Activated effector memory CD4-positive, alpha-beta T cell treated with Interleukin-2 at 50 U/mL for 16 hours (primary cell): ENCODE measurements around the gene AZIN2.
"Not testable (repeated sequence)": the region's sequence is repeated elsewhere in the genome, so short reads cannot be mapped to it uniquely, and the experiment has no call there.

Experiments used
- DNase-seq: peaks from one replicate; pipeline ENCODE4 v3.0.0-alpha.2; 2020

AZIN2 gene

DNA sequence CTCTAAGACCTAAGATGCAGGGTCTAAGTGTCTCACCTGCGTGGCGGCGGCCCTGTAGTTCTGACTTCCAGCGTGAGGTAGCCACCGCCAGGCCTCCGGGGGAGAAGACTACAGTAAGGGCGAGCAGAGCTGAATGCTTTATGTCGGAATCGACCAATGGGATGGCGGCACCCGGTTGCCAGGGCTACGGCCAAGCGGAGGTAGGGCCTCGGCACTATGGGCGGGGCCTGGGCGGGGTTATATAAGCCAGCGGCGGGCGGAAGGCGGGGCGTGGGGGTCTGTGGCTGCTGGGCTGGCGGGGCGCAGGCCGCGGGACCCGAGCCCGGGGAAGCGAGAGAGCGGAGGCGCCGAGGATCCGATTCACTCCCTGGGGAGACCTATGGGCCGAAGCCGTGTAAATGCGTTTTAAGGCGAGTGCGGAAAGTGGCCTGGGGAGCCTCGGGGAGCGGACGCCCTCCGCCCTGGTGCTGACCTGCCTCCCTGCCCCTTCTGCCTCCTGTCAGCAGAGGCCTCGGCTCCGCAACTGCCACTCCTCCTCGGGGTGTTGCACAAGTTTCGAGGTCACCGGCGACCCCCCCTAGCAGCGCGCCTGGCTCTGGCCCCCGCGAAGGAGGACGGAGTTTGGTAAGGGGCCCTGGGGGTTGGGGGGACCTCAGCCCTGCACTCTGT, at the start of gene AZIN2:
AZIN2 (plus strand) TSS at position 269 of the 669 bp plus-strand sequence. CDS start 1,097 bp downstream, outside the sequence.
- DNase-seq, result peak; percentile 93

DNA sequence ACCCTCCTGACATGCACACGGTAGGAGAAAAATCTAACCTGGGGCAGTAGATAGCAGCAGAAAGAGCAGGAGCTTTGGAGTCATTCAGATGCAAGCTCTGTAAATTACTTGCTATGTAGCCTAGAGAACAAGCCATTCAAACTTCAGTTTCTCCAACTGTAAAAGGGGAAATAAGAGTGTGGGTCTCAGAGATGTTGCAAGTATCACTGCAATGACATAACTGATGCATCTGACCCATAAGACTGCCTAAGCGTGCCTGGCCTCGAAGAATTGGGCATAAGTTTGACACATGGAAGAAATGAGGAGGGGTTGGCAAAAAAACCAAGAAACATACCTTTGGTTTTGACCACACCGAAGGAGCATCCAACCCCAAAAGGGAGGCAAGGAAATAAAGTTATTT, 49.4 kb upstream of the AZIN2 start:
- no peak for DNase-seq

DNA sequence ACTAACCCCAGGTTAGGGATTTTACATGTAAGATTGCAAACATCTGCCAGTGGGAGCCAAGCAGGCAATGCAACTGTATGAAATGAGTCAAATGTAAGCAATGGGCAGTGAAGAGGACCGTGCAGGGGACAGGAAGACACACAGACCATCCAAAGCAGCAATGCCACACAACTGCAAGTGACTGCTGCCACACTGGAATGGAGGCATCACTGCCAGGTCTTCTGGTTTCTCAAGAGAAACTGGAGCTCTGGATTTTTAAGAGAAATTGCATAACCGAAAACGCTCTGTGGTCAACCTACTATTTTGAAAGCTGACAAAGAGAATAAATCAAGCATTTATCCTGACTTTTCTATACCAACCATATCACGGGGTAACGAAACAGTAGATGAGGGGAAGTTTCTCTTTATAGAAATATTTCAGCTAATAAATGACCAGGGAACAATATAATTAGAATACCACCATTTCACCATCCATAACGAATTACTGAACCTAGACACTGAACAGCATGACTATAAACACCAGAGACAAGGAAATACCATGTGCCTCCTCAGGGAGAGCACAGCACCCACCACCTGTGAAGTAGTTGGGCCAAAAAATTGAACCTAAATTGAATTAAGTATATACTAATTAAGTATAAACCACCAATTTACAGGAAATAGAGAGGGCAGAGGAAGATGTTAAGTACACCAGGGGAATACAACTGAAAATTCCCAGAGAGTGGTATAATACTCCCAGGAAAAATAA, 48.7 kb upstream of the AZIN2 start:
- no peak for DNase-seq

DNA sequence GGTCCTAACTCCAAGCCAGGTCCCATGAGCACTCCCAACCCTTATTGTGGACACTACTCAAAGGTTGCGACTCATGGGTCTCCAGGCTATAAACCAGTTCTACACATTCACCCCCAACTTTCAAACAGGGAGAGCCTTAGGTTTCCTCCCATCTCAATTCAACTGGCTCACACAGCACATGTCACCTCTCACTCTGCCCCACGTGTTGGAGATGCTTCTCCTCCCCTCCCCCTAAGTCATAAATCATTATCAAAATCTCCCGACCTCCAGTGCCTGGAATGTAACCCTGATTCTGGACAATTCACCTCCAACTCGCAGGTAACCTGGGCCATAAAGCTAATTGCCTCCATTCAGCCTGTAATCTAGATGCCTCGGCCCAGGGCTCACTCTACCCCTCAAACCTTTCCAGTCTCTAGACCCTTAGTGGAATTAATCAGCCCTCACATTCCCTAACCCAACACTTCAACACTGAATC, 44.9 kb upstream of the AZIN2 start:
- DNase-seq, result no peak

DNA sequence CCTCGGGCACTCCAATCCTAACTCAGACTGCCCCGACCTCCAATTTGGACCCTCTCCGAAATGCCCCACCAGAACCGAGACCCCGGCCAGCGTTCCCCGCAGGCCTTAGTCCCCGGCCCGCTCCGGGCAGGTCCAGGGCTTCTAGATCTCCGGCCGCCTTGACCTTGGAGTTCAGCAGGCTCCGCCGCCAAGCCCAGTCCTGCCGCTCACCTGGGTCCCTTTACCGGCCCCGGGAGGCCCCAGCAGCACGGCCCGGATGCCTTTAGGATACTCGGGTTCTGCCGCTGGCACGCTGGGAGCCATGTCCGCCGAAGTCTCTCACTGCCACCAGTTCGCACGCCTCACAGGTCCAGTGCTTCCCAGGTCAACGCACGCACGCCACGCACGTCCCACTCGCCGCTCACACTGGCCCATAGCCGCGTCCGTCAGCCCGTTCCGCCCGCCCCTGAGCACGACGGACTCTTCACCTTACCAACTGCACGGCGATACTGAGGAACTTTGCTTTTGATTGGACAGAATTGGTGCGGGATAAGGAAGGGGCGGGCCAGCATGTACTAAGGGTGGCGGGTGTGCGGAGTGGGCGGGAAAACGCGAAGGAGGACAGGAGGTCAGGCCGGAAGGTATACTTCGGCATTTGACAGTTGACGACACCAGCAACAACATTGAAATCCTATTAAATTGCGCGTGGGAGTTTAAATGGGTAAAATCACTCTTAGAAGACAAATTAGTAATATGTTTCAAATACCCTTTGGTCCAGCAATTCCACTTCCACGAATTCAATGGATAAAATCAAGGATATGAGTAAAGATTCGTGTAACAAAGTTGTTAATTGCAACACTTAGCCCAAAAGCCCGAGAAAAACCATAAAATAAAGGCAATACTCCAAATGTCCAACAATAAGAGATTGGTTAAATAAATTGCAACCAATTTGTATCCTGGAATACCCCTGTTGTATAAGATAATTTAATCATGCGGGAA, 44.1 kb upstream of the AZIN2 start, which contains the start of gene AK2:
AK2 (minus strand) TSS at position 358 of the 978 bp plus-strand sequence; CDS start at position 303, 55 bp downstream.
- DNase-seq, result peak; percentile 86

DNA sequence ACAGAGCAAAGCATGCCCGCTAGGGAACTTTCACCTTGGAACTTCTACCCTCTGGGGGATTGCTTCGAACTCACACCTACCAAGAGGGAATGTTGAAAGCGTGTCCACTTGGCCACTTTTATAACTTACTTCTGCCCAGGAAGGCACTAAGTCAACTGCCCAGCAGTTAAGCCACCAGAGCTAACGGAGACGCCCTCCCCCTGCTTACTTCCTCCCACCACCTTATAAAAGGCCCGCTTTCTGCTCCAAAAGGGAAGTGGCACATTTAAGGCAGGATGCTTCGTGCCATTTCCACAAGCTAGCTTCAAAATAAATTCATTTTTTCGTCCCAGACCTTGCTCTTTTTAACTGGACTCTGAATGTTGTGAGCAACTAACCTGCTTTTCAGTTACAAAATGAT, 41.1 kb upstream of the AZIN2 start:
- no peak for DNase-seq

DNA sequence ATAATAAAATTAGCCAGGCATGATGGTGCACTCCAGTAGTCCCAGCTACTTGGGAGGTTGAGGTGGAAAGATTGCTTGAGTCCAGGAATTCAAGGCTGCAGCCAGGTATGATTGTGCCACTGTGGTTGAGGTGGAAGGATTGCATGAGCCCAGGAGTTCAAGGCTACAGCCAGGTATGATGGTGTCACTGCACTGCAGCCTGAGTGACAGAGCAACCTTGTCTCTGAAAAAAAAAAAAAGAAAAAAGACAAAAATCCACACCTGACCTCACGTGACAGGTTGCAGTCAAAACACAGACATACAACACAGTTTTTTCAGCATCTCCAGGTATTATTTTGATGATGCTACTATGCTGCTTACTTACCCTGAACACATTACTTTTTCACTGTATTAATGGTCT, 39.9 kb upstream of the AZIN2 start:
- no peak for DNase-seq

DNA sequence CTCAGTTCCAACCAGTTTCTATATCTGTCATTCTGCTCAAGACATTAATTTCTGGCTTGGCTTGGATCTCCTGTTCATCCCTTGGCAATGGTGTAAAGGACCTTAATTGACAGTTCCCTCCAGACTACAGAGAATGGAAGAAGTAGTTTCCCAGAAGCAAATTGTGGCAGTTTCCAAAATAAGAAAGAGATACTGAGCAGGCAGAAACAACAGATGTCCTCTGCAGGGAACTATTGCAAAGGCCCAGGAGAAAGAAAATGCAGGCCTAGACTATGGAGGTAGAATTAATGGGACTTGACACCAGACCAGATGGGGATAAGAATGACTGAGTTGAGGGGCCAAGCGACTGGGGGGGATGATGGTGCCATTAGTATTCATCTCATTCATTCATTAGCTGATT, 38.1 kb upstream of the AZIN2 start:
- DNase-seq, result no peak

DNA sequence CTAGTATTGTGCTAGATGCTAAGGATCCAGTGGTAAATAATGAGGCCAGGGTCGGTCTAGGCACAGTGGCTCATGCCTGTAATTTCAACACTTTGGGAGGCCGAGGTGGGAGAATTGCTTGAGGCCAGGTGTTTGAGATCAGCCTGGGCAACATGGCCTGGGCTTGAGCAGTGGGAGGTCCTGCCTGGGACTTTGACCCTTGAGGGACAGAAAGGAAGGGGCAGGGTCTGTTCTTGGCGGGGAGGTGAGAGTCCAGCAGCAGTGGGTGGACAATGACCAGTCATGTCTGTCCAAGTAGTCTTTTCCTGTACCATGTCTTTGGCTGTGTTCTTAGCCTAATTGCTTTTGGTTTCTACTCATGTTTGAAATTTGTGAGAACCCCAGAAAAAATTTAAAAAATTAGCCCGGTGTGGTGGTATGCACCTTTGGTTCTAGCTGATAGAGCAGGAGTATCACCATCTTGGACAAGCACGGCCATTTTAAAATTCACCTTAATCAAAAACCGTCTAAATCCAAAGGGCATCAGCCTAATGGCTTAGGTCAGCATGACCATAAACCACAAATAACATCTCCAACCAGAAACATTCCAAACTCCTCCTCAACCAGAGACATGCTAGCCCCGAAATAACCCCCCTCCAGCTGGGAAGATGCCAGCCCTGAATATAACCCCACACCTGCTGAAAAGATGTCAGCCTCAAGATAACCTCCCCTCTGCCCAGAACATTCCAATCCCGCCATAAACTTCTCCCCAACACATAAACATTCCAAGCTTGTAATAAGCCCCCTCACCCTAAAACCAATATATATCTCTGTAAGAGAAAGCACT, 37.5 kb upstream of the AZIN2 start:
- DNase-seq, result no peak

DNA sequence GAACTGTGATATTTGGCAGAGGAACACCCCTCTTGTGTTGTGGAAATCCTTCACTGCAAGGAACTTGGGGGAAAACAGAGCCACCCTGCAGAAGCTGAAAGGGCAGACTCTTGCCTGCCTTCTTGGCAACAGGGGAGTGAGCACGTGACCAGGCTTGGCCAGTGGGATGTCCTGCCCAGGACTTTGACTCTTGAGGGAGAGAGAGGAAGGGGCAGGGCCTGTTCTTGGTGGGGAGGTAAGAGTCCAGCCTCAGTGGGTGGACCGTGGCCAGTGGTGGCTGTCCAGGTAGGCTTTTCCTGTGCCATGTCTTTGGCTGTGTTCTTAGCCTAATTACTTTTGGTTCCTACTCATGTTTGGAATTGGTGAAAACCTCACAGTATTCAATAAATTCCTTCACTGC, 35.7 kb upstream of the AZIN2 start:
- DNase-seq, result no peak

DNA sequence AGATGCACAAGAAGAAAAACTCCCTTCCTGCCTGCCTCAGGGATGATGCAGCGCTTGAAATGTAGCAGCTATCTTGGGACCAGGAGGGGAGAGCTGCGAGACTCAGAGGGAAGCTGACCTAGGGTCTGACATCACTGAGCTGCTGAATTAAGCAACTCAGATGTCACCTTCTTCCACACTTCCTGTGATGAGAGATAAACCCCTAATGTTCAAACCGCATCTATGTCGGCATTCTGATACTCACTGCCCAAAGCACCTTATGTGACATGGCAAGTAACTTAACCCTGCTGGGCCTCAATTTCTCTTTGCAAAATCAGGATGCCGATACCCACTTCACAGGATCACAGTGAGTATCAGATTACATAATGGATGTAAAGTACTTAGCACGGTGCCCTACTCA, 35.1 kb upstream of the AZIN2 start:
- no peak for DNase-seq

DNA sequence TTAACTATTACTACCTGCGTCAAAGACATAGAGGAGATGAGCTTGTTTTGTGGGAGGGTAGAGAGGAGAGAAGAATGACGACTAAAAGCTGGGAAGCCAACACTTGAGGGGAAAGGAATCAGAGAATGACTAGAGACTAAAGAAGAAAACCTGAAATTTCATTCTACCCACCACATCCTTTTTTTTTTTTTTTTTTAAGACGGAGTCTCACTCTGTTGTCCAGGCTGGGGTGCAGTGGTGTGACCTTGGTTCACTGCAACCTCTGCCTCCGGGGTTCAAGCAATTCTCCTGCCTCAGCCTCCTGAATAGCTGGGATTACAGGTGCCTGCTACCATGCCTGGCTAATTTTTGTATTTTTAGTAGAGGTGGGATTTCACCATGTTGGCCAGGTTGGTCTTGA, 34.7 kb upstream of the AZIN2 start:
- DNase-seq, result not testable (repeated sequence)

DNA sequence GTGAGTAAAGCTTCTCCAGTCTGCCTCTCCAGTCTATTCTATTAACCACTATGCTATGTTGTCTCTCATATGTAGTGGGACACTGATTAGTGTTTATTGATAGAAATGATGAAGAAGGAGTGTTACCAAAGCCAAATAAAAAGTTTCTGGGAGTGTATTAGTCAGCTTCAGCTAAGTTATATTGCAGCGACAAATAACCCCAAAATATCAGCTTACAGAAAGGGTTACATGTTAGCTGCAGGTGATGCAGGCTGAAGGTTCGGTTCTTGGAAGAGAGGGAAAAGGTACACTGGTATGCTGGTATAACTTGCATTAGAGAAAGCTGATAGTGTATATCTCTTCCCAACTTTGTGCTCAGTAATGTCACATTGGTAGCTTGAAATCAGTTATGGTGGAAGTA, 33.7 kb upstream of the AZIN2 start:
- no peak for DNase-seq

DNA sequence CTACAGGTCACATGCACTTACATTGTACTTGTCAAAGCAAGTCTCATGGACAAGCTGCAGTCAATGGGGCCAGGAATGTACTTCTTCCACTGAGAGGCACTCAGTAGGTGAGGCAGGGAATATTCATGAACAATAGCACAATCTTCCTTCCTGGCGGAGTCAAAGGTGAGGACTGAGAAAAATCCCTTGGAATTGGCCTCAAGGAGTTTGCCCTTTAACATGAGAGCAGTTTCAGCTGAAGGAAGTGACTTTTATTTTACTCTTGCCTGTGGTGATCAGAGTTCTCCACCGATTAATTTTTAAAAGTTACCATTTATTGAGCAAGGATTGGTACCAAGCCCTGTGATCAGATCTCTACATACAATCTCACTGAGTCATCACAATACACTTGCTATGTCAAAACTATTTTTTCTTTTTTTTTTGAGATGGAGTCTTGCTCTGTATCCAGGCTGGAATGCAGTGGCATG, 33.1 kb upstream of the AZIN2 start:
- DNase-seq, result no peak

DNA sequence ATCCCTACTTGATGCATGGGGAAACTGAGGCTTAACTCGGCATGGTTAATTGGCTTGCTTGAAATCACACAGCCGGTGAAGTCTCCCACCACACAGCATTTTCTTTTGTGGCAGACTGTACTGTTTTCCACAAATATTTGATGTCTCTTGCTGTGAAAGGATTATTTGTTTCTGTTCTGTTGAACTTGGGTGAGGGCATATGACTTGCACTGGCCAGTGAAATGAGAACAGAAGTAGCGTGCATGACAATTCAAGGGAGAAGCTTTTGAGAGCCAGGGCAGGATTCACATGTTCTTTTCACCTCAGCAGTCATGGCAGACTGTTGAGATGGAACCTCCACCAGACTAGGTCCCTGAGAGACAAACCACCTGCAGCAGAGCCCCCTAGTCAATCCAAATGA, 32.5 kb upstream of the AZIN2 start:
- DNase-seq, result no peak

DNA sequence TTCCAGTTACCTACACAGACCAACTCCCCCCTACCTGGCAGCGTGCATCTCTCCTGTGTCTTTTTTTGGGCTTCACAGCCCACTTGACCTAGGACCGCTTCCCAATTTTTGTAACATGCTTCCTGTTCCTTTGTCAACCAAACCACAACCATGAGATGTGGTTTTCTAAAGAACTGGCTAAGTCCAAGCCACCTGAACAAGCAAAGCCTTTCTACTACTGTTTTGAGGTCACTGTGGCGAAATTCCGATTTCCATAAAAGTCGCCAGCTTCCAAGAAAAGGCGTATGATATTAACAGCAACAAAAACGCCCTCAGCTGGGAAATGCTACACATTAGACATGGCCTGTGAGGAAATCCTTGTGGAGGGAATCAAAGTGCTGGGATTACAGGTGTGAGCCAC, 31.6 kb upstream of the AZIN2 start:
- DNase-seq, result no peak

DNA sequence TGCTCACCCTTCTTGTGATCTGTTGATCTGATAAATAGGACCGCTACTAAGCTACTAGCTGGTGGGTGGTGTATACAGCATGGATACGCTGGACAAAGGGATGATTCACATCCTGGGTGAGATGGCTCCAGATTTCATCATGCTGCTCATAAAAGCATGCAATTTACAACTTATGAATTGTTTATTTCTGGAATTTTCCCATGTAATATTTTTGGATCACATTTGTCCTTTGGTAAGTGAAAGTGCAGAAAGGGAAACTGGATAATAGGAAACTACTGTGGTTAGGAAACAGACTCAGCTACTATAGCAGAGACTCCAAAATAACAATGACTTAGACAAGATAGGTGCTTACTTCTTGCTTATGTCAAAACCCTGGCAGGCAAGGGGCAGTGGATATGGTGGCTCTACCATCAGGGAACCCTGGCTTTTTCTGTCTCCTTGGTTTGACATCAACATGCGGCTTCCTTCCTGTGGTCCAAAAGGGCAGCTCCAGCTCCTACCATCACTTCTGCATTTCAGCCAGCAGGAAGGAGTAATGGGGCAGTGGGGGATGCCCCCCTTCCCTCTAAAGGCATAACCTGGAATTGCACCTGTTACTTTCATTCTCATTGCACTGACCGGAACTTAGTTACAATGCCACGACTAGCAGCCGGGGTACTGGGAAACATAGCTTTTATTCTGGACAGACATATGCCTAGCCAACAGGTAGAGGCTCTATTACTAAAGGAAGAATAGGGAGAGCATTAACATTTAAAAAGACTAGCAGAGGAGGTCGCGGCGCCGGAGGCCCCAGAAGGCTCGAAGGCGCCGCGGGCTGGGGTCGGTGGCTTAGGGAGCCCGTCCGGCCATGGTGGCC, 30.5 kb upstream of the AZIN2 start:
- DNase-seq, result no peak

DNA sequence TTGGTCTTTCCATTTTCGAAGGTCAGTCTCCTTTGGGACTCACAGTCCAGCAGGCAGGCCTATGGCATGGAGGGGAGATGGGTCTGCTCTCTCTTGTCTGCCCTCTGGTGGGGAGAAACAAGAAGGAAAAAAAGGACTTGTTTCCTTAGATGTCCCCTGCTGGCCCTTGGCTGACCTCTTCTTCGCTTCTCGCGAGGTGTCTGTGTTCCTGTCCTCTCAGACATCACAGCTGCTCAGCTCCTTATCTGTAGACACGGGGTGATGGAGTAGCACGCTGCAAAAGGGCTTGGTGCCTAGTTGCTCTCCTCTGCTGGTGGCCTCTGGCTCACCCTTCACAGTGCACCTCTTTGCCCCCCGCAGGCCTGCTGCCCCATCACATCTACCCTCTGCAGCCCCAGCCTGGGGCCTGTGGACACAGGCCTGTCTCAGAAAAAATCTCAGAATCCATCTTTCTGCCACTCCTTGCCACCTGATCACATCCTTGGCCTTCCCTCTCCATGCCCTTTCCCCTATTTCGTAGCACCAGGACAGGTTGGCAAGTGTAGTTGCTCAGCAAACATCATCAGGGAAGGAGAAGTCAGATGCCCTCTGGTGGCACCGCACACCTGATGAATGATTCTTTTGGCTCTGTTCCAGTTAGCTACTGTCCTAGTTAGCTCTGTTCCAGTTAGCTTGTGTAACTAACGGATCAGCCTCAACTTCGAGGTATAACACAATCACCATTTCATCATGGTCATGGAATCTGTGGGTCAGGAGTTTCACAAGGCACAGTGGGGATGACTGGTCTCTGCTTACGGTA, 25.5 kb upstream of the AZIN2 start:
- DNase-seq, result no peak

DNA sequence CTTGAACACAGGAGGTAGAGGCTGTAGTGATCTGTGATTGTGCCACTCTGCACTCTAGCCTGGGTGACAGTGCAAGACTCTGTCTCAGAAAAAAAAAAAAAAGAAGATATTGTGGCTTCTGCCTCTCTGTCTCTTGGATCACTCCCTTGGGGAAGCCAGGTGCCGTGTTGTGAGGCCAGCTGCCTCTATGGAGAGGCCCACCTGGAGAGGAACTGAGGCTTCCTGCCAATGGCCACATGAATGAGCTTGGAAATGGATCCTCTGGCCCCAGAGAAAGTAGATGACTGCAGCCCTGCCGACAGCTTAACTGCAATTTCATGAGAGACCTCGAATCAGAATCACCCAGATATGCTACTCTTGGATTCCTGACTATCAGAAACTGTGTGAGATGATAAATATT, 24.5 kb upstream of the AZIN2 start:
- no peak for DNase-seq

DNA sequence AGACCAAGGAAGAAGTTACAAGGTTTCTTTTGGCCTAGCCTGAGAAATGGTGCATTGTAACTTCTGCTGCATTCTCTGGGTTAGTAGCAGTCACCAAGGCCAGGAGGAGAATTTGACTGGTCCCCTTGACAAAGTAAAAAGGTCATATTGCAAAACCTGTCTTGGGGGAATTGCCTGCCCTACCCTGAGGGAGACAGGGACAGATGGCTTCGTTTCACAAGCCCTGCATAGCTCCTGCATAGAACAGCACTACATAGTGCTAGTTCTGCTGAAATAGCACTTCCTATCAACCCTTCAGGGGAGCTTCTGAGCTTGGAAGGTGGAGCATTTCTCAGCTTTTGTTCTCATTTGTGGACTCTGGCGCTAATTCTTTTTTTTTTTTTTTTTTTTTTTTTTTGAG, 23.9 kb upstream of the AZIN2 start:
- DNase-seq, result no peak
